HFF-Myc (cell line): ENCODE measurements around the gene SYT1.
A peak's percentile ranks its signal among the peaks of the same experiment; 100 is the strongest.

Experiments
- DNase-seq: peaks from one replicate; pipeline ENCODE4 v3.0.0-alpha.2; 2011; ENCODE audit warnings: low read depth; ENCODE audit errors: extremely low read depth
- H3K4me3 ChIP-seq: replicated peaks from 2 replicates; pipeline ENCODE4 v1.5.1; 2011; ENCODE audit warnings: low read depth, mild to moderate bottlenecking, control low read depth, low read length
- TF ChIP-seq, protein P1 (sequence below): IDR thresholded peaks from 2 replicates; pipeline ENCODE4 v1.5.1; 2012; ENCODE audit warnings: mild to moderate bottlenecking, low read depth, low read length, control low read depth; ENCODE audit errors: missing control alignments

Gene SYT1

DNA sequence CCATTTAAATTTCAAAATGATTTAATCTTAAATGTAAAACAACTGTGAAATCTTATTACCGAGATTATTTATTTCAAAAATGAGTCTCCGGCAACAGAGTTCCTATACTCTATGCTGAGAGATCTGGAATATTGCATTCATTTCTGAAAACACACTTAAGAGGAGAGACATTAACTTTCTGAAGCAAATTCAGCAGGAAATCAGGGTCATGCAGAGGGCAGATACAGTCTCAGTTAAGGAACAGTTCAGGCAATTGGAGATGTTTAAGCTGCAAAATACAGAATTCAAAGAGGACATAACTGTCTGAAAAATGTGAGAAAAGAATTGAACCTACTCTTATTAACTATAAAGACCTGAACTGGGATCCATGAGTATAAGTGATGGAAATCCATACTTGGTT is 505.4 kb downstream of the SYT1 start:
- no peak for DNase-seq
- TF ChIP-seq, protein P1, sequence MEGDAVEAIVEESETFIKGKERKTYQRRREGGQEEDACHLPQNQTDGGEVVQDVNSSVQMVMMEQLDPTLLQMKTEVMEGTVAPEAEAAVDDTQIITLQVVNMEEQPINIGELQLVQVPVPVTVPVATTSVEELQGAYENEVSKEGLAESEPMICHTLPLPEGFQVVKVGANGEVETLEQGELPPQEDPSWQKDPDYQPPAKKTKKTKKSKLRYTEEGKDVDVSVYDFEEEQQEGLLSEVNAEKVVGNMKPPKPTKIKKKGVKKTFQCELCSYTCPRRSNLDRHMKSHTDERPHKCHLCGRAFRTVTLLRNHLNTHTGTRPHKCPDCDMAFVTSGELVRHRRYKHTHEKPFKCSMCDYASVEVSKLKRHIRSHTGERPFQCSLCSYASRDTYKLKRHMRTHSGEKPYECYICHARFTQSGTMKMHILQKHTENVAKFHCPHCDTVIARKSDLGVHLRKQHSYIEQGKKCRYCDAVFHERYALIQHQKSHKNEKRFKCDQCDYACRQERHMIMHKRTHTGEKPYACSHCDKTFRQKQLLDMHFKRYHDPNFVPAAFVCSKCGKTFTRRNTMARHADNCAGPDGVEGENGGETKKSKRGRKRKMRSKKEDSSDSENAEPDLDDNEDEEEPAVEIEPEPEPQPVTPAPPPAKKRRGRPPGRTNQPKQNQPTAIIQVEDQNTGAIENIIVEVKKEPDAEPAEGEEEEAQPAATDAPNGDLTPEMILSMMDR, result no peak
- no peak overlapping the region for H3K4me3 ChIP-seq

DNA sequence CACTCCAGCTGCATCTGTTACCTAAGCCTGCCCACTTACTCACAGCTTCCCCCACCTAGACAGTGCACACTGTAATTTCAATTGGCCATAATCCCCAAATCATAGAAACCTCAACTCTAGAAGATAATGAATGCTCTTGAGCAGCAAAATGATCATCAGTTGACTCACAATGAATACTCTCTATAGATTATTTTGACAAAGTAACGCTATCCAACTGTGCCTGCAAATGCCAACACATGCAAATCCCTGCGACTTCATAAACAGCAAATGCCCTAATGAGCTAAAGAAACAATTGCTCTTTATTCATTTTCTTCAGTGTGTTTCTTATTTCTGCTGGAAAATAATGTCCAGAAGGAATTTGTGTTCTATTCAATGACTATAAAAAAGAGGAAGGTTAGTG is 506.7 kb downstream of the SYT1 start:
- TF ChIP-seq, protein P1, result no peak
- H3K4me3 ChIP-seq, result no peak overlapping the region
- DNase-seq, result no peak

DNA sequence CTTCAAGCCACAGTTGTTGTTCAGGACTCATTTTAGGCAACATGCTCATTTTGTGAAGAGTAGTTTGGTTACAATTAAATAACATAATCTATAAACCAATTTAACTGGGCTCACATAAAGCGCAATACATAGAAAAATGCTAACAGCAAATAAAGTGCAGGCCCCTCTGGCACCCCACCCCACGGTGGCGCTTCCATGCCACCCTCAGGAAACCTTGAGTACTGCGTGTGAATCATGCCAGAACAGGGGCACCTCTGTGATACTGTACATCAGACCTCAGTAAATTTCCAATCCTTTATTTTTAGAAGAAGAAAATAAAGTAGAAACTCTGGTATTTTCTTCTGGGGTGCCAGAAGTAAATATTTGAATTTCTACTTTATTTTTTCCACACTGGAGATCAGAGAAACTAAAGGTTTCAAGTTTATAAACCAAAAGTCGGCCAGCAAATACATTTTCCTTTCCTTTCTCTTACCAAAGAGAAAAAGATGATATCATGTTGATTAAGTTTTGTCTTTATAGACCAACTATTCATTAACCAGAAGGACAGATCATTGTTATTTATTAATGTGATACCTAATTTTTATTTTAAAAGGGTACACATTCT is 509.4 kb downstream of the SYT1 start:
- TF ChIP-seq, protein P1, result peak; percentile 81
- DNase-seq, result no peak
- no peak overlapping the region for H3K4me3 ChIP-seq

DNA sequence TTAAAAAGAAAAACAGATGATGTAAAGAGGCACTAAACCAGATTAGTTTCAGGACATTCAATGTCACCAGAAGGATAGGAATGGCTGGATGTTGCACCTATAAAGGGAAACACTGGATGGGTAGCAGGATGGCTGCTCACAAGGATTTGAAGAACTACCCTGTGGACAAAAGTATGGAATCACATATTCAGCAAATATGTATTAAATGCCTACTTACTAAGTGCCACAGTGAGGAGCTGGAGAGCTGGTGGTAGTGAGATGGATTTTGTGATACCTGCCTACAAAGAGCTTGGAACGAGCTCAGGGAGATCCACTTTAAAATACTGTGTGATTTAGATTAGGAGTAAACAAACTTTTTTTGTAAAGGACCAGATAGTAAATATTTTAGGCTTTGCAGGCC is 510.0 kb downstream of the SYT1 start:
- TF ChIP-seq, protein P1, result no peak
- DNase-seq, result no peak
- H3K4me3 ChIP-seq, result no peak overlapping the region

DNA sequence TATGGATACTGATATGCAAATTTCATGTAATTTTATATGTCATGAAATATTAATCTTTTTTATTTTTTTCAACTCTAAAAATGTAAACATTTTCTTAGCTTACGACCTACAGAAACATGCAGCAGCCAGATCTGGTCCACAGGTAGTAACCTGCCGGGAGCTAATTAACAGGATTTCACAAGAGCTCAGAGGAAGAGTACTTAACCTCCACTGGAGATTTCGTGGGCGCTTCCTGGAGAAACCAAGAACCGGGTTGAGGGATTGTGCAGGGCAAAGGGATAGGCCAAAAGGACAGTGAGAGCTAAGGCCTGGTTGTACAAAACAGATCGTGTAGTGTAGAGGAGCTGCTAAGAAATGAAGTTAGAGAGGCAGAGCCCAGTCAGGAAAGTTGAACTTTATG is 510.5 kb downstream of the SYT1 start:
- TF ChIP-seq, protein P1, result no peak
- H3K4me3 ChIP-seq, result no peak overlapping the region
- no peak for DNase-seq

DNA sequence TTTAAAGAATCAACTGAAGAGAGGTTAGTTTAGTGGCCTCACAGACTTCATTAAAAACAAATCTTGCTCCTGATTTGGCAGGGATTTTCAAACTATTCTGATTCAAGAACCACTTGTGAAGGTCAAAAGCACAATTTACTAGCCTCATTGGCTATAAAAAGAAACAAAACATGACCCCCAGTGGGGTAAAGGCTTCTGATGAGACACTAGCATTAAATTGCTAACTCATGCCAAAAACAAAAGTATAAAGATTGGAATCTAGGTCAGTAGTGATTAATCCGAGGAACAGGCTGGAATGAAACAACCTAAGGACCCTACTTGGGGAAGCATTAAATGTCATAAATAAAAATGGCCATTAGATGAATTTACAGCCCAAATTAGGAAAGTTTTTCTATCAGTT is 513.9 kb downstream of the SYT1 start:
- DNase-seq, result no peak
- no peak overlapping the region for H3K4me3 ChIP-seq
- TF ChIP-seq, protein P1, result no peak

DNA sequence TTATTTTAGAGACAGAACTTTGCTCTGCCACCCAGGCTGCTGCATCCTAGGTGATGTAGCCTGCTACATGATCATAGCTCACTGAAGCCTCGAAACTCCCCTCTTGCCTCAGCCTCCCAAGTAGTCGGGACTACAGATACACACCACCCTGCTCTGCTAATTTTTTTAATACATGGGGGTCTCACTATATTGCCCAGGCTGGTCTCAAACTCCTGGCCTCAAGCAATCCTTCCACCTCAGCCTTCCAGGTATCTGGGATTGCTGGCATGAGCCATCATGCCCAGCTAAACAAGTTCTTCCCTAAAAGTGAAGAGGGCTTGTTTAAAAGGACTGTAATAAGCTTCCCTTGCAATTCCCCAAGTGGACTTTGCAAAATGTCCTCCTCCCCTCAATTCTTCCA is 515.8 kb downstream of the SYT1 start:
- no peak overlapping the region for H3K4me3 ChIP-seq
- TF ChIP-seq, protein P1, result no peak
- no peak for DNase-seq
